Neutrophil (primary cell): ENCODE measurements around the gene SLC44A4.

Source experiments
- H3K27ac ChIP-seq: fragments of 200-600 bp; sonication (generic); 2 replicates; pipeline ENCODE4 v1.5.1; 2016; ENCODE audit warnings: mild to moderate bottlenecking, moderate library complexity
- H3K27me3 ChIP-seq: fragments of 200-600 bp; sonication (generic); 2 replicates; pipeline ENCODE4 v1.6.0; 2016; ENCODE audit warnings: mild to moderate bottlenecking
- H3K36me3 ChIP-seq: fragments of 200-600 bp; sonication (generic); 2 replicates; pipeline ENCODE4 v1.5.1; 2017
- H3K4me1 ChIP-seq, 2 experiments: fragments of 200-600 bp in 1 of 2; sonication (generic) in 1 of 2; 1 replicate in 1 of 2; 2 replicates in 1 of 2; pipeline versions ENCODE4 v1.5.1 to v1.6.1; 2013 to 2016; ENCODE audit warnings: low read depth in 1 of 2, low read length in 1 of 2, mild to moderate bottlenecking in 1 of 2, moderate library complexity in 1 of 2; ENCODE audit not compliant: control insufficient read depth in 1 of 2, insufficient read depth in 1 of 2
- H3K4me3 ChIP-seq, 2 experiments: fragments of 200-600 bp in 1 of 2; sonication (generic) in 1 of 2; 1 replicate in 1 of 2; 2 replicates in 1 of 2; pipeline ENCODE4 v1.5.1; 2013 to 2016; ENCODE audit warnings: low read depth in 1 of 2, low read length in 1 of 2, mild to moderate bottlenecking in 1 of 2, moderate library complexity in 1 of 2
- H3K9me3 ChIP-seq: fragments of 200-600 bp; sonication (generic); 2 replicates; pipeline ENCODE4 v1.5.1; 2016
- TF ChIP-seq, protein P1 (sequence below): fragments of 200-600 bp; sonication (generic); IDR thresholded peaks from 2 replicates; pipeline ENCODE4 v1.5.1; 2016; ENCODE audit warnings: antibody characterized with exemption

The SLC44A4 gene

DNA sequence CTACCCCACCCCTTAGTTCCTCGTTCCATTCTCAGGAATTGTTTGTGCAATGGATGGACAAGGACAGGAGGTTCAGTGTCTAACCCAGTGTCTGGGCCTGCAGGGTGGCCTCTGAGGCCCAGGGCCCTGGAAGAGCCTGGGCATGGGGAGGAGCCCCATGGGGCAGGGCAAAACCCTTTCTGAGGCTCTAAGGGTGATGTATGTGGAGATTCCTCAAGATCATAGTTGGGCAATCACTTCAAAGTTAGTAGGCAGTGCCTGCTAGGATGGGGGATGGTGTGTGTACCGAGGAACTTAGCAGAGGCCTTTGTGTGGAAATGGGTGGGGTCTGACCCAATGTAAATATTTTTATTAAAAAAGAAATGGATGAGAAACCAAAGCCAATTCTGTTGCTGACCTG is 42.0 kb upstream of the SLC44A4 start:
- Histone ChIP-seq H3K9me3 (no peaks in the 10 kb centered on the region), H3K36me3 (no peaks in the 10 kb centered on the region), H3K4me3 (no peak overlapping the region), H3K4me1 (no peaks in the 10 kb centered on the region), H3K27ac (no peak overlapping the region), H3K27me3 (no peaks in the 10 kb centered on the region)
- TF ChIP-seq, protein P1, sequence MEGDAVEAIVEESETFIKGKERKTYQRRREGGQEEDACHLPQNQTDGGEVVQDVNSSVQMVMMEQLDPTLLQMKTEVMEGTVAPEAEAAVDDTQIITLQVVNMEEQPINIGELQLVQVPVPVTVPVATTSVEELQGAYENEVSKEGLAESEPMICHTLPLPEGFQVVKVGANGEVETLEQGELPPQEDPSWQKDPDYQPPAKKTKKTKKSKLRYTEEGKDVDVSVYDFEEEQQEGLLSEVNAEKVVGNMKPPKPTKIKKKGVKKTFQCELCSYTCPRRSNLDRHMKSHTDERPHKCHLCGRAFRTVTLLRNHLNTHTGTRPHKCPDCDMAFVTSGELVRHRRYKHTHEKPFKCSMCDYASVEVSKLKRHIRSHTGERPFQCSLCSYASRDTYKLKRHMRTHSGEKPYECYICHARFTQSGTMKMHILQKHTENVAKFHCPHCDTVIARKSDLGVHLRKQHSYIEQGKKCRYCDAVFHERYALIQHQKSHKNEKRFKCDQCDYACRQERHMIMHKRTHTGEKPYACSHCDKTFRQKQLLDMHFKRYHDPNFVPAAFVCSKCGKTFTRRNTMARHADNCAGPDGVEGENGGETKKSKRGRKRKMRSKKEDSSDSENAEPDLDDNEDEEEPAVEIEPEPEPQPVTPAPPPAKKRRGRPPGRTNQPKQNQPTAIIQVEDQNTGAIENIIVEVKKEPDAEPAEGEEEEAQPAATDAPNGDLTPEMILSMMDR: no peak

DNA sequence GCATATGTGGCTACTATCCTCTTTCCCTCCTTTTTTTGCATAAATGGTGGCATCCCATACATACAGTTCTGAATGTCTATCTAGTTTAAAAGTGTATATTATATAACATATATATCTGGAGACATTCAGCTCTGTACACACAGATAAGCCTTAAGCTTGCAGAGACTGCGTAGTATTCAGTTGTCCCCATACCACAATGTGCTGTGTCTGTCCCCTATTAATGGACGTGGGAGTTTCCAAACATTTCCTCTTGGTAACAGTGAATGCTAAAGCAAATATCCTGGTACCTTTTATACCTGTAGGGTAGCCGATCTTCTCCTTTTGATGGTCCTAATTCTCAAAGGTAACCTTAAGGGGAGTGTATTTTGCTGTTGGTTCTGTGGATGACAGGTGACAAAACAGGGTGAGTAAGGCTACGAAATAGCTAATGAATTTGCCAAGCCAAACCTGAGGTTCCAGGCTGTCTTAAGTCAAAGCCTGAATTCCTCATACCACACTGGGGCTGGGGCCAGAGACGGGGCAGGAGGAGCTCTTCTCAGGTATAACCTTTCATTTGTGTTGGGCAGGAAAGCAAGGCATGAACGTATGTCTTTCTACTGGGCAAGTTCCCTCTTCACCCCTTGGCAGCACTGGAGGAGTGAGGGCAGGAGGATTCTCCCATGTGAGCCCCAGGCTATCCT is 41.0 kb upstream of the SLC44A4 start:
- TF ChIP-seq, protein P1: no peak
- H3K27ac ChIP-seq: no peak overlapping the region
- no peaks in the 10 kb centered on the region for H3K27me3 ChIP-seq
- H3K9me3 ChIP-seq: no peaks in the 10 kb centered on the region
- H3K36me3 ChIP-seq: no peaks in the 10 kb centered on the region
- no peak overlapping the region for H3K4me3 ChIP-seq
- no peaks in the 10 kb centered on the region for H3K4me1 ChIP-seq

DNA sequence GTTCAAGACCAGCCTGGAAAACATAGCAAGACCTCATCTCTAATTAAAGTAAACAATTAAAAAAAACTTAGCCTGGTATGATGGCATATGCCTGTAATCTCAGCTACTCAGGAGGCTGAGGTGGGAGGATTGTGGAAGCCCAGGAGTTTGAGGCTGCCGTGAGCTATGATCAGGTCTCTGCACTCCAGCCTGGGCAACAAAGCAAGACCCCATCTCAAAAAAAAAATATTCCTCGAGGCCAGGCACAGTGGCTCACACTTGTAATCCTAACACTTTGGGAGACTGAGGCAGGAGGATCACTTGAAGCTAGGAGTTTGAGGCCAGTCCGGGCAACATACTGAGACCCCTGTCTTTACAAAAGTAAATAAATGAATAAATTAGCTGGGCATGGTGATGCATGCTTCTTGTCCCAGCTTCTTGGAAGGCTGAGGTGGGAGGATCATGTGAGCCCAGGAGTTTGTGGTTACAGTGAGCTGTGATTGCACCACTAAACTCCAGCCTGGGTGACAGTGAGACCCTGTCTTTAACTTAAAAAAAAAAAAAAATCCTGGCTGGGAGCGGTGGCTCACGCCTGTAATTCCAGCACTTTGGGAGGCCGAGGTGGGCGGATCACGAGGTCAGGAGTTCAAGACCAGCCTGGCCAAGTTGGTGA is 39.4 kb upstream of the SLC44A4 start:
- TF ChIP-seq, protein P1: no peak
- no peak overlapping the region for H3K4me3 ChIP-seq
- no peaks in the 10 kb centered on the region for H3K4me1 ChIP-seq
- H3K36me3 ChIP-seq: no peaks in the 10 kb centered on the region
- no peak overlapping the region for H3K27ac ChIP-seq
- no peaks in the 10 kb centered on the region for H3K9me3 ChIP-seq
- no peaks in the 10 kb centered on the region for H3K27me3 ChIP-seq

DNA sequence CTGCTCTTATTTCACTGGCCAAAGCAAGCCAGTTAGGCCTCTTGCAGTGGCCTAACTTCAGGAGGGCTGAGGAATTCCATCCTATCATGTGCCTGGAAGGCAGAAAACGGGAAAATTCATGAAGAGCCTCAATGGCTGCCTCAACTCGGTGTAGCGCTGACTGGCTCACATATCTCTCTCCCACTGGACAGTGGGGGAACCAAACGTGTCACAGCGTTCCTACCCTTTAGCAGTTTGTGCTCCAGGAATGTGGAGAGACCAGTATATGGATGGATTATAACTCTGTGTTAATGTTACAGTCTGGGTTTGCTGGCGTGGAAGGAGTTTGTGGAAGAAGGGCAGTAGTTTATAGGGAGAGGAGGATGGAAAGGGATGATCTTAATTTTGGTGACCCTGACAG is 37.0 kb upstream of the SLC44A4 start:
- Histone ChIP-seq H3K27me3 (no peaks in the 10 kb centered on the region), H3K4me1 (no peaks in the 10 kb centered on the region), H3K4me3 (no peak overlapping the region), H3K36me3 (no peaks in the 10 kb centered on the region), H3K9me3 (no peaks in the 10 kb centered on the region), H3K27ac (no peak overlapping the region)
- TF ChIP-seq, protein P1: no peak

DNA sequence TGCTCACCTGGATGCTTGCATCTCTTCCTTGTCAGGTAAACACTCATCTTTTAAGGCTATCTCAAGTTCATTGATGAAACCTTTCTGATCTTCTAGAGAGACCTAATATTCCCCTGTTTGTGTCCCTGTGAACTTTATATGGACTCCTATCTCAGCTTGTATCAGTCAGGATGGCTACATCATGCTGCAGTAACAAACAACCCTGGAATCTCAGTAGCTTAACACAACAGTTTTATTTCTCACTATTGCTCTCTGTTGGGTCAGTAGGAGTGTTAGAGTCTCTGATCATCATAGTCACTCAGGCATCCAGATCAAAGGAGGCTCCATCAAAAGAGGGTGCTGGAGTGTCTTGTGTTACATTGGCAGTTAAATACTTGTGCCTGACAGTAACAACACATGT is 36.6 kb upstream of the SLC44A4 start:
- TF ChIP-seq, protein P1: no peak
- Histone ChIP-seq H3K4me3 (no peak overlapping the region), H3K27ac (no peak overlapping the region), H3K36me3 (no peaks in the 10 kb centered on the region), H3K4me1 (no peaks in the 10 kb centered on the region), H3K9me3 (no peaks in the 10 kb centered on the region), H3K27me3 (no peaks in the 10 kb centered on the region)
